Measurements from ENCODE around the gene FAM163B.

The FAM163B gene

DNA sequence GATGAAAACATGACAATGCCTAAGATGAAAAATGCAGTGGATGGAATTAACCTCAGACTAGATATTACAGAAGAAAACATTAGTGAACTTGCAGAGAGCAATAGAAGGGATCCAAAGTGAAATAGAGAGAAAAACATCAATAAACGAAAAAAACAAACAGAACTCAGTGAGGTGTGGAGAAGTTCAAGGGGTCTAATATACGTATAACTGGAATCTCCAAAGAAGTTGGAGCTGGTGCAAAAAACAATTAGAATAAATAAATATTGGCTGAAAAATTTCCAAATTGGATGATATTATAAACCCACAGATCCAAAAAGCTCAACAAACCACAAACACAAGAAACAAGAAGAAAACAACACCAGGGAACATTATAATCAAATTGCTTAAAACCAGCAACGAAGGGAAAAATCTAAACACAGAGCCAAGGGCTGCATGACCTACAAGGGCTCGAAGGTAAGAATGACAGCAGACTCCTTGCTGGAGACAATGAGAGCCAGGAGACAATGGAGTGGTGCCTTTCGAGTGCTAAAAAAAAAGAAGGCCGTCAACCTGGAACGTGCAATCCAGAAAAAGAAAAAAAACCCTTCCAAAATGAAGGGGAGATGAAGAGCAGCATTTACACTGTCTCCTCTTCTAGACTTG lies 11.8 kb downstream of the FAM163B start:
- peak; percentile 34 for DNase-seq

DNA sequence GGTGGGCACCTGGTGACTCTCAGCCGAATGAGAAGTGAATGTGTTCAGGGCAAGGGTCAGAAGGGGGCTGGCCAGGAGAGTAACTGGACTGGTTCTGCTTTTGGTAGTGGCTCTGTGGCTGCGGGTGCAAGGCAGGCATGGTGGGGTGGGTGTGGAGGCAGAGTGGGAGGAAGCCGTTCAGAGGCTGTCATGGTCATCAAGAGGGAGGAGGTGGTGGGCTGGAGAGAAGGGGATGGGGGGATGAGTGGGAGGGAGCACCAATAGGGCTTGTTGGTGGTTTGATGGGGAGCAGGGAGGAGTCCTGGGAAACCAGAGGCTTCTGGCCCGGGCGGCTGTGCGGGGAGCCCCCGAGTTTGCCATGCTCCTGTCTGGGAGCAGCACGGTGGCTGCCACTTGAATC lies 13.3 kb downstream of the FAM163B start:
- DNase-seq, result no peak

DNA sequence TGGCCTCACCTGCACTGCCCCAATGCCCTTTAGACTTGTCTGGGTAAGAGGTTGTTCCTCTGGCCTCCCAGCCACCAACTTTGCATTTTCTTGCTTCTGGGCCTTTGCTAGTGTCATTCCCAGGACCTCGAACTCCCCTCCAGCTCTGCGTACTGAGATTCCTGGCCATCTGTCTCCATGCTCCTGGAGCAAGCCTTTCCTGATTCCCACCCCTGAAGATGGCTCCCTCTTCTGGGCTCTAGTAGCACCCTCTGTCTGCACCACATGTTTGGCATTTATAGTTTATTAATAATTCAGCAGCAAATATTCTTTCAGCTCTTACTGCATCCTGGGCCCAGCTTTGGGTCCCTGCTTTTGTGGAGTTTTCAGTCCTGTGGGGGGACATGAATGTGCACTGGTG lies 14.9 kb downstream of the FAM163B start:
- DNase-seq, result no peak

DNA sequence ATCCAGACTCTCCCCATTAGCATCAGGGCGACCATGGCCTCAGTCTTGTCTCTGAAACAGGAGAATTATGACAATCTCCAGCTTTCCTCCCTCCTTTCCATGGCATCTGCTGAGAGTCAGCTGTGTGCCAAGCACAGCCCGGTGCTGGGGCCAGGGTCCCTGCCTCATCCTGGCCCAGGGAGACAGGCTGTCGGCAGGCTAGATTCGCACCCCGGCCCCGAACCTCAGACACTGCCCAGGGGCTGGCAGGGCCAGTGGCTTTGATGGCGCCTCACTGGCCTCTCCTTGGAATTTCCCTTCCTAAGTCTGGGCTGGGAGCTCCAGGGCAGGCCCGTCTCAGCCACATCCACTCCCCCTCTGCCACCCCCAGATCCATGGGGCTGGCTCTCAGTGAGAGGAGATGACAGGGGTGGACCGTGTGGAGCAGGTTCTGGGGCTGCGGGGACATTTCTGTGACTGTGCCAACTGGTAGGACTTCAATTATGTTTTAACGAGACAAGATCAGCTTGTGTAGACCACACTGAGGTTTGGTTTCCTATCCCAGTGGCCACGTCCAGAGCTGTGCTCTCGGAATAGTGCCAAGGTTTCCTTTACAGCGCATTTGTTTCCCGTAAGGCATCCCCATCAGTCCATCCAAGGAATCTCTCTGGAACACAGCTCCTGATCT lies 15.5 kb downstream of the FAM163B start:
- no peak for DNase-seq

DNA sequence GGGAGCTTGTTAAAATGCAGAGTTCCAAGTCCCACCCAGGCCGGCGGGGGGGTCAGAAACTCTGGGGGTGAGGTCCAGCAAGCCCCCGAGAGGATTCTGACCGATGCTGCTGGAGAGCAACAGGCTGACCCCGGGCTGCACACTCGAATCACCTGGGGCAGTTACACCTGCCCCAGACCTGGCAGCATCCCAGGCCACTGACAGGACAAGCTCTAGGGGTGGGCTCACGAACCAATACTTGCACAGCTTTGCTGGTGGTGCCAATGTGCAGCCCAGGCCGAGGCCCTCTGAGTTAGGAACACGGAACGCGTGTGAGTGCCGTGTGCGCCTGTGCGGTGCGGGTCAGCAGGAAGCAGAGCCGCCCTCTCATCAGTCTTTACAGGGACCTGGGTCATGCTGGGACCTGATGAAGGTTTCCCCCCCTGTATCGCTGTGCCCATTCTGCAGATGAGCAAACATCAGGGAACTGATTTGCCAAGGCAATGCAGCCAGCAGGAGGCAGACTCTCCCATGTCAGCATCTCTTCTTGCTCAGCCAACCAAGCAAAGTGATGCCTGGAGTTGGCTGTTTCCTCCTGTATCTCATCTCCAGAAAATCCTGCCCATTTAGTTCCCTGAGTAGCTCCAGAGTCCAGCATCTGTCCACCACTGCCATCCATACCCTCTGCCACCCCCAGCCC lies 16.3 kb downstream of the FAM163B start:
- no peak for DNase-seq

DNA sequence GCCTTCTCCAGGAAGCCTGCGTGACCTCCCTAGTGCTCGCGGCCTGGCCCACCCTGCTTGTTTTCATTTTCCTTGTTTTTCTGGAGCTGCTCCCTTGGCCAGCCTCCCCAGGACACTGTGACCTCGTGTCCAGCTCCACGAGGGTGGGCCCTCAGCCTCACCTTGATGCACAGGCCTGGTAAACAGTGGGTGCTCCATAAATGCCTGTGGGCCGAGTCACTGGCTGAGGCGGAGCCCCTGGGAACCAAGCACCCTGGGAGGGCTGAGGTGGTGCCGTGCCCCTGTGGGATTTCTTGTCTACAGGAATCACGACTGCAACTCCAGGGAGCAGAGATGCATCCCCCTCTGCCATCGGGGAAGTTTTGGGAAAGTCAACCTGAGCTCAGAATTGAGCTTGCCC lies 17.2 kb downstream of the FAM163B start:
- DNase-seq, result no peak

DNA sequence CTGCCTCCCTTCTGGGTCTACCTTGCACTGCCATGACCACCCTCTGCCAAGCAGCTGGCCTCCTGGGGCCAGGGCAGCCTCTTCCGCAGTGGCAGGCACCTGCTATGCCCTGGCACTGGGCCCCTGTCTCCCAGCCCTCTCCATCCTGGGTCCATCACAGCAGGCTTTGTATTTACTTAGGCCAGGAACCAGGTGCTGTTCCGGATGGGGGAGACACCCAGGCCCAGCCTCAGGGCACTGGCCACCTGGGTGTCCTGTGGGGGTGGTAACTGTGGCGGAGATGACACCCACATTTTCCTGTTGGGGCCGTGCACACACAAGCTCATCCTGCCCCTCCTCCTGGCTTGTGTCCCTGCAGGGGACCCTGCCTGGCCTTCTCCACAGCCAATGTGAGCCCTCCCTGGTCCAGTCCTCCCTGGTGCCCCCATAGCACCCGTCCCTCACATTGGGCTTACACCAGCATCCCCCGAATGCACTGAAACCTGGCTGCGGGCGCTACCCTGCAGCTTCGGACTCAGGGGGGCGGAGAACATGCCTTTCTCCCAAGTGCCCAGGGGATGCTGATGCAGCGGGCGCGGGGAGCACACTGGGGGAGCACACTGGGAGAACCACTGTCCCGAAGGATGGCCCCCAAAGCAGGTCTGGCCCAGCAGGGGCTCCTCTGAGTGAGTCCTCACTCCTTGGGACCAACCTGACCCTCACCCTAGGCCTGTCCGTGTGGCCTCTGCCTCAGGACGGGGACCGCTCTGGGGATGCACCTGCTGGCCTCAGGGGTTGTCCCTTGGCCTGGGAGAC lies 17.9 kb downstream of the FAM163B start:
- DNase-seq, result peak; percentile 72

DNA sequence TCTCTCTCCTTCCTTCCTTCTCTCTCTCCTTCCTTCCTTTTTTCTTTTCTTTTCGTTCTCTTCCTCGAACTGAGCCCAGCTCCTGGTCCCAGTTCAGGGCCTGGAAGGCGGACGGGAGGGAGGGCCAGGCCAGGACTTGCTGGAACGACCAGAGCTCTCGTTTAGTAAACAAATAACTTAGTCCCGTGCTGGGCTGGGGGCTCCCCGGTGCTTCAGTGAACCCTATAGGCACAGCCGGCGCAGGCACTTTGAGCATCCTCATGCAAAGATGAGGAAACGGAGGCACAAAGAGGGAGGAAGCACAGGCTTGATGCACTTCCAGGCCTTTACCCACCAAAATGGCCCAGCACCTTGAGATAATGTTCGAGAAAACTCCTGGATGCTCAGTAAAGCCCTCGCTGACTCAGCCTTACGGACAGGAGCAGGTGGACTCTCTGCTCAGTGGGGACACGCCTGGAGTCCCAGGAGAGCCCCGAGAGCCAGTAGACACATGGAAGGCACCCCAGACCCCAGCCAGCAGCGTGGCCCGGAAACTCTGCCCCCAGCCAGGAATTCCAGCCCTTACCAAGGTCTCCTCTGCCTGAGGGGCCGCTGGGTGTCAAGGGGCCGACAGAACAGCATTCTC lies 18.8 kb downstream of the FAM163B start:
- DNase-seq, result no peak

DNA sequence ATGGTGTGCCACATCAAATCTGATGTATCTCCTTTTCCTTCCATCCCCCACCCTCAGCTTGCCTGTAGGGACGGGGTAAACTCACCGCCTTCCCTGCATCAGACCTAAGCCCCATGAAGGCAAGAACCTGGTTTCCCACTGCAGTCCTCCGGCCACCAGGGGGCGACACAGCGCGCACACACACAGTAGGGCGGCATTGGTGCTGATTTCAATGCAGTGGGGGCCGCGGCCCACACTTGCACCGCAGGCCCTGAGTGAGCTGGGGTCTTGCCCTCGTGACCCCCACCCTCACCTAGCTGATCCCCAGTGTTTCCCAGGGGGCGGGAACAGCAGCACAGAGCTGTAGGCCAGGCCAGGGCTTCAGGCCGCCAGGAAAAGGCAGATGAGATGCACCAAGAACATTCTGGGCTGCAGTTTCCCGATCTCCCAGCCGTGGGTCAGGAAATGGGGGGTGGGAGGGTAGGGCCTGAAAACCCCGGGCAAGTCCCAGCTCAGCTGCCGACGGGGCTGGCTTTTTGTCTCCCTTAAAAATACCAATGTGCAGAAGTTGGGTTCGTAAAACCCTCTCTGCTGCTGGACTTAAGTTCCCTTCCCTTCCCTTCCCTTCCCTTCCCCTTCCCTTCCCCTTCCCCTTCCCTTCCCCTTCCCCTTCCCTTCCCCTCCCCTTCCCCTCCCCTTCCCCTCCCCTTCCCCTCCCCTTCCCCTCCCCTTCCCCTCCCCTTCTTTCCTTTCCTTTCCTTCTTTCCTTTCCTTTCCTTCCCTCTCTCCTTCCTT lies 19.5 kb downstream of the FAM163B start:
- peak; percentile 12 for DNase-seq

DNA sequence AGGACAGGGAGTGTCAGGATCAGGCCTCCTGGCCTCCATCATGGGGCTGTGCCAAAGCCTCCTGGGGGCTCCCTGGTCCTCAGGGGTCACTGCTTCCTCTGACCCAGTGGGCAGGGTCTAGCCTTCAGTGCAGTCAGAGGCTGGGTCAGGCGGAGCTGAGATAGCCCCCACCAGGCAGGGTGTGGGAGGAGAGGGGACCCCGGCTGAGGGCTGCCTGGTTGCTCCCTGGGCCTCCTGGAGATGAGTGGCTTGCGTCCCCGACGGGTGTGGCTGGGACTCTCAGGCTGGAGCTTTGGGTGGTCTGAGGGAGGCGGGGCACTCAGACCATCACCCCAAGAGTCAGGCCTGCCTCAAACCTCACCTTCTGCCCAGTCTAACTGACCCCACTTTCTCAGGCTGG lies 21.7 kb downstream of the FAM163B start:
- no peak for DNase-seq

DNA sequence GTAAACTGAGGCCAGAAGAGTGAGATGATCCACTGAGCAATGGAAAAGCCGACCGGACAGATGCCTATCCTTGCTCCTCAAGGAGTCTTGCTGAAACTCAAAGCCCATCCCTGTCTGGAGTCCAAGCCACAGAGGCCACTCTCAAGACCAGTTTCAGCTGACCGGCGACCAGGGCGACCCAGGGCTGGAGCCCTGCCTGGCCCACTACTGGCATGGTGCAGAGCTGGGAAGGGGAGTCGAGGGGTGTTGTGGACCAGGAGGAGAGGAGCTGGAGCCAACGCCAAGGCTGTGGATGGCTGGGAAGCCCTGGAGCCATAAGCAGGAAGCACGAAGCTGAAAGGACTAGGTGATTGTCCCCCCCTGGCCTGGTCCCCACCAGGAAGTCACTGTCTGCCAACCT lies 22.1 kb downstream of the FAM163B start:
- DNase-seq, result no peak

DNA sequence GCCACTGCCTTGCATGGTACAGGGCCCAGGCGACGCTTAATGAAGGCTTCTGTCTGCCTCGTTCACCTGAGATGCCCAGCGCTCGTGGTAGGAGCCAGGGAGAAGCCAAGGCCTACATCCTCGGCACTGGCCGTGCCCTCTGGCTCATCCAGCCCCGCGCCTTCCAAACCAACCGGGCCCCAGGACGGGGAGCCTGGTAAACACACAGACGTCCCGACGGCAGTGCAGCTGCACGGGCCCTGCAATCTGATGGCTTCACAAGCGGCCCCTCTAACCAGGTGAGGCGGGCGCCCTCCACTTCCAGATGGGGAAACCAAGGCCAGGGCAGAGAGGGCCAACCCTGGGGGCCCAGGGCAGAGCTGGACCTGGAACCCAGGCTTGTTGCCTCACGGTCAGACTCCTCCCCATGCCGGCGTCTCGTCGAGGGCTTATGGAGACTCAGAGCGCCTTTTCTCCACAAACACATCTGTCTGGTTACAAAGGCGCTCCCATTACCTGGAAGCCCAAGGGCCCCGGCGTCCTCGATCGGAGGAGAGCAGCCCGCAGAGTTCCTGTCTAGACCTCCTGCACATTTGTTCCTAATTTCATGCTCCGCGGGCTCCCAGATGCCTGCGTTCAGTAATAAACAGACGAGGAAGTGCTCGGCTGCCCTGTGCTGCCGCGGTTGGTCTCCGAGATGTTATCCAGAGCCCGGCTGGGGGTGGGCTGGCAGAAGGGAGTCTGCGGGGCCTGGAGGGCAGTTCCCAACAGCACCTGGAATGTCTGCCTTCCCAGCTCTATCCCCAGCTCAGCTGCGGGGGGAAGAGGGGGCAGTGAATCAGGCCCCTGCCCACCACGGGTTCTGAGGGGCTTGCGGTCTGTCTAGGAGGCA lies 23.5 kb downstream of the FAM163B start:
- DNase-seq, result peak; percentile 56

DNA sequence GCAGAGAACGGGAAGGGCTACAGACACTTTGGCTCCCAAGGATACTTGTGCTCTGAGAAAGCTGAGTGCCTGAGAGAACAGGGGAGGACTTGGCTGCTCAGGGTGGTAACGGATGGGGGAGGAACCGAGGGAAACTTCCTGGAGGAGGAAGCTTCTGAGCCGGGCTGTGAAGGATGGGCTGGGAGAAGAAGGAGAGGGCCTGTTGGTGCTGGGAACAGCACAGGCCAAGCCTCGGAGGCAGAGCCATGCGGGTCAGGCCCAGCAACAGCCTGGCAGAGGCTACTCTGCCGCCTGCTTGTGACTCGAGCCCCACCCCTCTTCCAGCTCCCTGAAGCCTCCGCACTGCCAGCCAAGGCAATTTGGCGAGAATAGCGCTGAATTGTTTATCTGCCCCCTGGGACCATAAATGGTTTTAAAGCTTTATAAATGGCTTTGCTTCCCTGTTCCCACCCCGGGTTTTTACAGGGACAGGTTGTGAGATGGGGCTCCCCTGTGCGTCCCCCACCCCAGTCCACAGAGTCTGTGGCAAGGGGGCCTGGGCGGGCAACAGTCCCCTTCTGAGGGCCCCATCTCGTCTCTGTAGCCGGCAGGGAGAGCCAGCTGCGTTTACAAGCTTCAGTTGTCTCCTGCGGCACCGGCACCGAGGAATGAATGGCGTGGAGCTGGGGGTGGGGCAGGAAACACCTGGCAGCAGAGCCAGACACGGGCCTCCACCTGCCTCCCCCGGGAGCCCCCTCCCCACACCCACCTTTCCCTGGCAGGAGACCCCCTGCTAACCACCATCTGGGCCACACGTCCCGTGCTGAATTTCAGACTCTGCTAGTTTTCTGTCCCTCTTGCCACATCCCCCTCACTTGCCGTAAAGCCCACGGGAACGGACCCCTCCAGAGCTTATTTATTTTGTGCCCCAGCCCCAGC lies 24.4 kb downstream of the FAM163B start:
- DNase-seq, result peak; percentile 95

DNA sequence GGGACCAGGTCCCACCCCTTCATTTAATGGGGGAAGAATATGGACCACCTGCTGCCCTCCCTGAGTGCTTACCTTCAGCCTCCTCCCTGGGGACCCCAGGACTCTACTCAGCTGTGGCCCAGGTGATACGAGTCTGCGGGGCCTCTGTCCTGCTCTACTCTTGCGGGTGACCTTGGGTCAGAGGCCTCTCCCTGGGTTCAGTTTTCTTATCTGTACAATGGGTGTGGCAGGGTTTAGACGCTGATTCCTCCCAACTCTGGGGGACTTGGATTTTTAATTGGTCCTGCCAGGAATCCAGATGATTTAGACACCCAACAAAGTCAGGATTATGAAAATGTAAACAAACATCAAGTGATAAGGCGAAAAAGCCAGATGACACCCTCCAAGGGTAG lies 25.0 kb downstream of the FAM163B start:
- DNase-seq, result no peak

DNA sequence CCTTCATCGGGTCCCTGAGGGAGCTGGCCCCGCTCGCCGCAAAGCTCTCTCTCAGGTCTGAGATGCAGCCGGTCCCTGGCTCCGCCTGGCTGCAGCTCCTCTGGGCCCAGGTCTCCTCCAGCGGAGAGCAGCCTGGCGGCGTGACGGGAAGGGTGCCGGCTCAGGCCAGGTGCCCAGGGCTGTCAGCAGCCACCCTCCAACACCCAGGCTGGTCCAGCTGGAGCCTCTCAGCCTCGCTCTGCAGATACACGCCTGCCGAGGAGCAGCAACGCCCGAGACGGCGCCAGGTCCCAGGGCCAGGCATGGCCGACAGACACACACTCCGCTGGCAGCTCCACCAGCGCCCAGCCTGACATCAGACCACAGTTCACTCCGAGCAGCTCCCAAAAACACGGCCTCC lies 25.6 kb downstream of the FAM163B start:
- no peak for DNase-seq

DNA sequence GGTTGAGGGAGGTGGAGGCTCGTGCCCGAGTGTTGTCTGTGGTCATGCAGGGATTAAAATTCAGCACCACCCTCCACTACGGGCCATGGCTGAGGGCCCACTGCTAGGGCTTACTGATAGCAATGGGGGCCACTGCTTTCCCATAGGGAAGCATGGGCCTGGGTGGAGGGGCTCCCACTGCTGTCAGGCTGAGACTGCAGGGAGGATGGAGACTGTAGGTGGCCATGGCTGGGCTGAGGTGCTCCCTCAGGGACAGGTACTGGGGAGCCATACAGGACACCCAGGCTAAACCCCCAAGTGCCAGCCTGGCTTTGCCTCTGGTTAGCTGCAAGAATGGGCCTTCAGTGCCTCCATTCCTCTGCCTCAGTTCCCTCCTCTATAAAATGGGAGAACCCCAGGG lies 26.1 kb downstream of the FAM163B start:
- no peak for DNase-seq

DNA sequence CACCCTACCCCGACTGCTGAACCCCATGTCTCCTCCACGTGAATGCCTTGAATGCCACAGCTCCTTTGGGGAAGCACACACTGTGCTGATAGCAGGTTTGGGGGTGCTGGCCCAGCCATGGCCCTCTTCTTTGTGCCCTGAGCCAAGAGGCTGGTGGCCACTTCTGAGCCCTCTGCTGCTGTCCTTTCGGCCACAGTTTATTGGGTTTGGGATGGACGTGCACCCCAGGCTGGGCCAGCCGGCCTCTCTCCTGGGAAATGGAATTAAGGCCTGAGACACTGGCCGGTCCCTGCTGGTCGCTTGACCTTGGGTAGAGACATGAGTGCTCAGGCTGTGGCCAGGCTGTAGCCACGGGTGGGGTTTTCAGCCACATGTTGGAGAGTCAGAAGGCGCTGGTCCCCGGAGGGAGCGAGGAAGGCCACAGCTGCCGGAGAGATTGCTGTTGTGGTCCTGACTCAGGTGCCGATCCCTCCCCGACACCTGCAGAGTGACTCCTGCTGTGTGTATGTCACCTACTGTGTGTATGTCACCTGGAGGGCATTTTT lies 26.6 kb downstream of the FAM163B start:
- peak; percentile 42 for DNase-seq

DNA sequence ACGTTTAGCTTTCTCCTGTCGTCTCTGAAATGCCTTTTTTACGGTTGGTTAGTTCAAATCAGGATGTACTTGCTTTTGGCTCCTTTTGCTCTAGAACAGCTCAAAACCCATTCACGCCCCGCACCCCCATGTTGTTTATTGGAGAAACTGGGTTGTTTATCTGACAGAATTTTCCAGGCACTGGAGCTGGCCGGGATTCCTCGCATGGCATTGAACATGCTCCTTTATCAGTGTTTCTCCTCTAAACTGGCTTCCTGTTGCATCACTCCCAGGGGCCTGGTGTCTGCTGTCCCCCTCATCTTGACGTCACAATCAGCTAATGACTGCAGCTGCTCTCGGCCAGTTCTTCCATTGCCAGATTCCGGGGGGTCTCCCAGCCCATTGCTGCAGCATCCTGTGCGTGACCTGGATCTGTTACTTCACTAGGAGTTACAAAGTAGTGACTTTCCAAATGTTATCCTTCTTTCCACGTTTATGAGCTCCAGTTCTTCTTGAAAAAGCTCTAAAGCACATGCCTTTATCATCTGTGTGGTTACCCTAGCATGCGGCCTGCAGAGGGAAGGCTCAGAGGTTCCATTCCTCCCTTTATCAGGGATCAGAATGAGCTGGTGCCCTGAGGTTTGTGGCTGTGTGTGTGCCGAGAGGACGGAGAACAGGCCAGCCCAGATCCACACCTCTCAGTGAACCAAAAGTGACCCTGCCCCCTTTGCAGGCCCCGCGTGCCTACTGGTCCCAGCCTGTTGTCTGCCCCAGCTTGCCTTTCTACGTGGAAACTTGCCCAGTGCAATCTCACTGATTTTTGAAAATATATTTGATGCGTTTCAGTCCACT lies 27.5 kb downstream of the FAM163B start:
- no peak for DNase-seq

DNA sequence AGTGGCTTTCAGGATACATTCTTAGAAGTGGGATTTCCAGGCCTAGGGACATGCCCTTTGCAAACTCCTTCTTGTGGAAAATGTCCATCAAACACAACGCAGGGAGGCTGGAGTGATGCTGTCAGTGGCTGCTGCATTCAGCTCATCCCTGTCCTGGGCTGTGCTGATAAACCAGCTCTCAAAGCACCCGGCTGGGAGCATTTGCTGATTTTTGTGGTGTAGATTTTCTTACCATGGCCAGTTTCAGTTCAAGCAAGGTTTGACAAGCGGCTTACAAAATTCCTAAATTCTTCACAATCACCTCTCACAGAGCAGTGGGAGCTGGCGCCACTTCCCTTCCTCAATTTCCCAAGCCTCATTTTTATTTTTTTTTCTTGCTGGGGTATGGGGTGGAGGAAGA lies 28.2 kb downstream of the FAM163B start:
- no peak for DNase-seq
